Spleen (tissue), 11 donors: ENCODE measurements around the gene CHCHD1. TPM values are rescaled to one million over a fixed set of nuclear protein-coding genes. Genes with fewer than 3 reads are reported as not detected.

Experiments
- DNase-seq: peaks from one replicate; pipeline ENCODE4 v3.0.0-alpha.2; 2020
- H3K27ac ChIP-seq, 8 donors: fragments of 200-600 bp; sonication (generic) in 7 of 8; 1 replicate in 4 of 8; 2 replicates in 4 of 8; pipeline versions ENCODE4 v1.5.0 to v1.8.0; 2016 to 2021; ENCODE audit warnings: inconsistent platforms in 4 of 8, mild to moderate bottlenecking in 4 of 8, moderate library complexity in 1 of 8
- H3K27me3 ChIP-seq, 7 donors: fragments of 200-600 bp; sonication (generic) in 6 of 7; replicated peaks in 1 of 7; 1 replicate in 4 of 7; 2 replicates in 3 of 7; pipeline versions ENCODE4 v1.5.0 to v1.8.0; 2016 to 2021; ENCODE audit warnings: inconsistent platforms in 3 of 7, mild to moderate bottlenecking in 1 of 7
- H3K36me3 ChIP-seq, 6 donors: fragments of 200-600 bp; sonication (generic) in 5 of 6; 1 replicate in 4 of 6; 2 replicates in 2 of 6; pipeline versions ENCODE4 v1.5.0 to v1.8.0; 2016 to 2021; ENCODE audit warnings: inconsistent platforms in 2 of 6
- H3K4me1 ChIP-seq, 6 donors: fragments of 200-600 bp; sonication (generic) in 5 of 6; 1 replicate in 3 of 6; 2 replicates in 3 of 6; pipeline versions ENCODE4 v1.5.0 to v1.8.0; 2016 to 2021; ENCODE audit warnings: inconsistent platforms in 3 of 6
- H3K4me3 ChIP-seq, 8 donors: fragments of 200-600 bp; sonication (generic) in 7 of 8; 1 replicate in 4 of 8; 2 replicates in 4 of 8; pipeline versions ENCODE4 v1.5.0 to v1.8.0; 2016 to 2021; ENCODE audit warnings: inconsistent platforms in 4 of 8, mild to moderate bottlenecking in 4 of 8, moderate library complexity in 2 of 8
- H3K9me3 ChIP-seq, 8 donors: fragments of 200-600 bp; sonication (generic) in 7 of 8; 1 replicate in 4 of 8; 2 replicates in 4 of 8; pipeline versions ENCODE4 v1.5.0 to v1.8.0; 2016 to 2021; ENCODE audit warnings: inconsistent platforms in 4 of 8
- POLR2A ChIP-seq, 3 donors: fragments of 450-650 bp; IDR thresholded peaks; one replicate each; pipeline ENCODE4 v1.5.1; 2017; ENCODE audit warnings: antibody characterized with exemption in 3 of 3, mild to moderate bottlenecking in 1 of 3
- POLR2AphosphoS5 ChIP-seq, 3 donors: sonication (generic); formaldehyde crosslinking; IDR thresholded peaks; one replicate each; pipeline ENCODE4 v1.5.1; 2017; ENCODE audit warnings: antibody characterized with exemption in 3 of 3
- WGBS, 5 donors: extraction: QIAGEN DNeasy Blood & Tissue Kit in 3 of 5; methylation state at CpG; one replicate each; pipeline versions ENCODE4 v1.1.5 to v1.1.7; 2013 to 2018; 5-methylcytosine and 5-hydroxymethylcytosine counted together
- intact Hi-C: fragments of 100-400 bp; cut with DNase I; formaldehyde crosslinking; loops from one replicate; pipeline ENCODE4 v1.15.0; 2023; ENCODE audit warnings: low total_unique reads
- polyA plus RNA-seq, 3 donors: library from polyadenylated mRNA; stranded (reverse); fragments of 200-250 nt; gene quantifications; one replicate each; pipeline ENCODE4 v1.2.1, GENCODE V29; 2013
- total RNA-seq, 7 donors: library from RNA; depleted of rRNA in 3 of 7; stranded (reverse); fragments of >200 nt in 3 of 7; fragmentation: NEBNext Ultra II Directional in 4 of 7; extraction: Animal tissue kit (Norgen Biotek cat#: 25700) in 4 of 7; gene quantifications; one replicate each; pipeline versions ENCODE4 v1.1.0 to v1.2.1, GENCODE V29; 2016 to 2021
- TF ChIP-seq, protein P1 (sequence below), 11 experiments: fragments of 200-600 bp in 7 of 11; fragments of 450-650 bp in 4 of 11; sonication (generic) in 4 of 11; IDR thresholded peaks in 8 of 11; conservative IDR thresholded peaks in 3 of 11; 1 replicate in 7 of 11; 2 replicates in 4 of 11; pipeline versions ENCODE4 v1.4.0 to v1.8.0; 2016 to 2021; ENCODE audit warnings: antibody characterized with exemption in 11 of 11, inconsistent platforms in 4 of 11, mild to moderate bottlenecking in 1 of 11
- donor health status: healthy with polysubstance abuse.
- donor health status: DM: no; HTN: no; CAD: no; lungs with moderate emphysema.
- donor health status: DM: no; HTN: no; CAD: no.
- donor health status: Bipolar disorder and iron deficiency.
- donor health status: healthy.
- donor health status: DM: no; HTN: no; CAD: no.
- donor health status: DM: yes; HTN: yes; CAD: no.

The CHCHD1 gene
- total and polyA plus RNA-seq, 10 donors: 14.6 to 75.9 (median 26.4) TPM

DNA sequence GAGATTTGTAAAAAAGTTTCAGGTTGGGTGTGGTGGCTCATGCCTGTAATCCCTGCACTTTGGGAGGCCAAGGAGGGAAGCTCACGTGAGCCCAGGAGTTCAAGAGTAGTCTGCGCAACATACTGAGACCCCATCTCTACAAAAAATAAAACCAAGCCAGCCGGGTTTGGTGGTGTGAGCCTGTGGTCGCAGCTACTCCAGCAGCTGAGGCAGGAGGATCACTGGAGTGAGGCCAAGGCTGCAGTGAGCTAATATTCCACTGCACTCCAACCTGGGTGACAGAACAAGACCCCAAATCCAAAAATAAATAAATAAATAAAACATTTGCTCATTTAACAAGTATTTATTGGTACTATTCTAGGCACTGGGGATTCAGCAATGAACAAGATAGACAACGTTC lies 1.5 kb upstream of the CHCHD1 start:
- no peaks in the 10 kb centered on the region for H3K9me3 ChIP-seq
- H3K36me3 ChIP-seq: peaks cover 0 to 59% (median 32%) of the 10 kb centered on the region in 6 donors
- WGBS, 5 donors: 55 to 78% (median 73%) methylated on average over 5 of the region's 5 CpGs
- H3K4me3 ChIP-seq: peak overlapping the region in 2 of 8 donors; percentile 88 to 93
- H3K27me3 ChIP-seq: no peaks in the 10 kb centered on the region
- no peak overlapping the region for H3K27ac ChIP-seq
- no peak for DNase-seq
- intact Hi-C loops: no loop called here
- TF ChIP-seq POLR2AphosphoS5 (IDR thresholded peaks at IDR 0.05): no peak
- TF ChIP-seq, protein P1, sequence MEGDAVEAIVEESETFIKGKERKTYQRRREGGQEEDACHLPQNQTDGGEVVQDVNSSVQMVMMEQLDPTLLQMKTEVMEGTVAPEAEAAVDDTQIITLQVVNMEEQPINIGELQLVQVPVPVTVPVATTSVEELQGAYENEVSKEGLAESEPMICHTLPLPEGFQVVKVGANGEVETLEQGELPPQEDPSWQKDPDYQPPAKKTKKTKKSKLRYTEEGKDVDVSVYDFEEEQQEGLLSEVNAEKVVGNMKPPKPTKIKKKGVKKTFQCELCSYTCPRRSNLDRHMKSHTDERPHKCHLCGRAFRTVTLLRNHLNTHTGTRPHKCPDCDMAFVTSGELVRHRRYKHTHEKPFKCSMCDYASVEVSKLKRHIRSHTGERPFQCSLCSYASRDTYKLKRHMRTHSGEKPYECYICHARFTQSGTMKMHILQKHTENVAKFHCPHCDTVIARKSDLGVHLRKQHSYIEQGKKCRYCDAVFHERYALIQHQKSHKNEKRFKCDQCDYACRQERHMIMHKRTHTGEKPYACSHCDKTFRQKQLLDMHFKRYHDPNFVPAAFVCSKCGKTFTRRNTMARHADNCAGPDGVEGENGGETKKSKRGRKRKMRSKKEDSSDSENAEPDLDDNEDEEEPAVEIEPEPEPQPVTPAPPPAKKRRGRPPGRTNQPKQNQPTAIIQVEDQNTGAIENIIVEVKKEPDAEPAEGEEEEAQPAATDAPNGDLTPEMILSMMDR (IDR thresholded peaks at IDR 0.05 in 8 of 11, conservative IDR thresholded peaks at IDR 0.05 in 3 of 11): no peak
- H3K4me1 ChIP-seq: peaks cover 39 to 93% (median 67%) of the 10 kb centered on the region in 6 donors

DNA sequence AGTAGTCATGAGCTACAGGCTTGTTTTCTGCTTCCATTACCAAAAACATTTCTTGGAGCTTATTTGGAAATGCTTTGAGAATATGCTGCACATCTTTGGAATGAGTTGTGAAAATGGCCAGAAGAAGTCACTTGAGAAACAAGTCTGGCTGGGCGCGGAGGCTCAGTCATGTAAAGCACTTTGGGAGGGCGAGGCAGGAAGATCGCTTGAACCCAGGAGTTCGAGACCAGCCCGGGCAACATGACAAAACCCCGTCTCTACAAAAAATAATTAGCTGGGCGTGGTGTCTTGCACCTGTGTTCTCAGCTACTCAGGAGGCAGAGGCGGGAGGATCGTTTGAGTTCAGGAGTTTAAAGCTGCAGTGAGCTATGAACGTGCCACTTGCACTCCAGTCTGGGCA lies 882 bp upstream of the CHCHD1 start:
- no peaks in the 10 kb centered on the region for H3K27me3 ChIP-seq
- 26 to 40% (median 36%) methylated on average over 11 of the region's 11 CpGs for WGBS, 5 donors

DNA sequence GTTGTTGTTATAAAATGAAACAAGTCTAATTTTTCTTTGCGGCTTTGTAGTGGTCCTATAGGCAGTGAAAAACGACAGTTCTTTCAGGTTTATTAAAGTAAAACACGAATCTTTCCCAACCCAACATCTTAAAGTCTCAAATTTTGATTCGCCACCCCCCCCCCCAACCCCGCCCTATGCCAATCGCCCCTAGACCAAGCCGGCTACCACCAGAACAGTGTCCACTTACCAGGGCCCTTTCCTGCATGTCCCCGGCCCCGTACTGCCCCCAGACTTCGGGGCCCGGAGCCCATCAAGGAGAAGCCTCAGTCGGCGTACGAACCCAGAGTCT lies 335 bp upstream of the CHCHD1 start:
- Histone ChIP-seq H3K4me3 (peak overlapping the region; percentile 62 to 93 (median 84)), H3K27me3 (no peaks in the 10 kb centered on the region), H3K27ac (peak overlapping the region; percentile 76 to 97 (median 94)), H3K9me3 (no peaks in the 10 kb centered on the region), H3K4me1 (peaks cover 34 to 88% (median 61%) of the 10 kb centered on the region in 6 donors), H3K36me3 (peaks cover 0 to 47% (median 20%) of the 10 kb centered on the region in 6 donors)
- 0 to 2% (median 1%) methylated on average over 14 of the region's 14 CpGs for whole genome bisulfite sequencing, 5 donors
- no peak for DNase-seq
- intact Hi-C loops: no loop called here
- no peak for TF ChIP-seq POLR2AphosphoS5 (IDR thresholded peaks at IDR 0.05)
- TF ChIP-seq POLR2A (IDR thresholded peaks at IDR 0.05): no peak
- TF ChIP-seq, protein P1 (IDR thresholded peaks at IDR 0.05 in 8 of 11, conservative IDR thresholded peaks at IDR 0.05 in 3 of 11): no peak

More for the DNA sequence above, 882 bp upstream of the CHCHD1 start:
- Histone ChIP-seq H3K4me1 (peaks cover 33 to 88% (median 61%) of the 10 kb centered on the region in 6 donors), H3K4me3 (peak overlapping the region; percentile 62 to 93 (median 84)), H3K9me3 (no peaks in the 10 kb centered on the region), H3K27ac (peak overlapping the region in 5 of 8 donors; percentile 92 to 97 (median 94)), H3K36me3 (peaks cover 0 to 53% (median 26%) of the 10 kb centered on the region in 6 donors)
- TF ChIP-seq POLR2A (IDR thresholded peaks at IDR 0.05) (no peak), POLR2AphosphoS5 (IDR thresholded peaks at IDR 0.05) (no peak)
- TF ChIP-seq, protein P1 (IDR thresholded peaks at IDR 0.05 in 8 of 11, conservative IDR thresholded peaks at IDR 0.05 in 3 of 11): no peak
- intact Hi-C loops: no loop called here
- DNase-seq: no peak

DNA sequence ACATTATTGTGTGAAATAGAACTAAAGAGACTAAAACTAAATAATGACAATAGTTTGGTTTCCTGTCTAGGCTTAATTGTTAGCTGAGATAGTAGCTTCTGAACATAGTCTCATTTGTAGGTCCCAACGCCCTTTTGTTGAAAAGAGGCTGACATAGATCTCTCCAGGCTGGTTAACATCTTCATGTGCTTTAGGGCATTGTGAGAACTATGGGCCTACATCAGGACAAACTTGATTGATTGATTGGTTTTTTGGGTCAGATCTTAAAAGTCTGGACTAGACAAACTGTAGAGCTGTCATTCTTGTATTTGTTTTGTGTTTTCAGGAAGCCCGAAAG lies 869 bp downstream of the CHCHD1 start:
- intact Hi-C loops: no loop called here
- Histone ChIP-seq H3K27ac (peak overlapping the region in 7 of 8 donors; percentile 76 to 97 (median 94)), H3K9me3 (no peaks in the 10 kb centered on the region), H3K36me3 (peaks cover 0 to 35% (median 16%) of the 10 kb centered on the region in 6 donors), H3K4me1 (peaks cover 40 to 88% (median 67%) of the 10 kb centered on the region in 6 donors), H3K4me3 (peak overlapping the region; percentile 62 to 93 (median 84)), H3K27me3 (no peaks in the 10 kb centered on the region)
- TF ChIP-seq, protein P1 (IDR thresholded peaks at IDR 0.05 in 8 of 11, conservative IDR thresholded peaks at IDR 0.05 in 3 of 11): no peak
- no peak for TF ChIP-seq POLR2AphosphoS5 (IDR thresholded peaks at IDR 0.05)
- no peak for TF ChIP-seq POLR2A (IDR thresholded peaks at IDR 0.05)
- 42 to 60% (median 43%) methylated on average over 2 of the region's 2 CpGs for WGBS, 5 donors
- DNase-seq: no peak
